Gastrocnemius medialis (tissue), 4 donors: ENCODE measurements around the gene RARB. TPM values are rescaled to one million over a fixed set of nuclear protein-coding genes. Genes with fewer than 3 reads are reported as not detected.

Experiments used
- ATAC-seq, 2 donors: fragments of 150-250 bp; one replicate each; pipeline ENCODE4 v1.9.1; 2016
- DNase-seq, 2 donors: peaks; one replicate each; pipeline ENCODE4 v3.0.0-alpha.2; 2019
- H3K27ac ChIP-seq, 4 donors: fragments of 200-600 bp; sonication (generic); 1 replicate in 1 of 4; 2 replicates in 3 of 4; pipeline ENCODE4 v1.5.1; 2016 to 2018; ENCODE audit warnings: mild to moderate bottlenecking in 2 of 4, moderate library complexity in 1 of 4
- H3K27me3 ChIP-seq, 3 donors: fragments of 200-600 bp; sonication (generic) in 2 of 3; 1 replicate in 1 of 3; 2 replicates in 2 of 3; pipeline versions ENCODE4 v1.5.1 to v1.6.0; 2016 to 2019; ENCODE audit warnings: mild to moderate bottlenecking in 1 of 3, moderate library complexity in 1 of 3
- H3K36me3 ChIP-seq, 2 donors: fragments of 200-600 bp; sonication (generic) in 1 of 2; one replicate each; pipeline ENCODE4 v1.5.1; 2017 to 2018
- H3K4me1 ChIP-seq, 2 donors: fragments of 200-600 bp; sonication (generic) in 1 of 2; one replicate each; pipeline ENCODE4 v1.5.1; 2016 to 2017; ENCODE audit warnings: mild to moderate bottlenecking in 2 of 2
- H3K4me3 ChIP-seq, 4 donors: fragments of 200-600 bp; sonication (generic) in 3 of 4; 1 replicate in 1 of 4; 2 replicates in 3 of 4; pipeline ENCODE4 v1.5.1; 2016 to 2019; ENCODE audit warnings: mild to moderate bottlenecking in 2 of 4
- H3K9me3 ChIP-seq, 3 donors: fragments of 200-600 bp; sonication (generic) in 2 of 3; 1 replicate in 1 of 3; 2 replicates in 2 of 3; pipeline ENCODE4 v1.5.1; 2016 to 2019
- CTCF ChIP-seq, 5 experiments: fragments of 450-650 bp in 3 of 5; fragments of 200-600 bp in 2 of 5; sonication (generic) in 2 of 5; IDR thresholded peaks in 4 of 5; conservative IDR thresholded peaks in 1 of 5; 1 replicate in 4 of 5; 2 replicates in 1 of 5; pipeline ENCODE4 v1.5.1; 2016 to 2019; ENCODE audit warnings: antibody characterized with exemption in 5 of 5, mild to moderate bottlenecking in 3 of 5, moderate library complexity in 3 of 5
- POLR2A ChIP-seq, 2 donors: fragments of 450-650 bp; IDR thresholded peaks; one replicate each; pipeline ENCODE4 v1.6.1; 2017; ENCODE audit warnings: antibody characterized with exemption in 2 of 2, mild to moderate bottlenecking in 2 of 2, moderate library complexity in 2 of 2
- in situ Hi-C, 4 donors: fragments of 200-750 bp; cut with MboI; loops; one replicate each; pipeline versions ENCODE4 v1.15.0 to v1.8.0; 2017; ENCODE audit warnings: low sequenced_read_pairs in 4 of 4
- intact Hi-C: fragments of 100-400 bp; cut with DNase I; formaldehyde crosslinking; loops from one replicate; pipeline ENCODE4 v1.15.1; 2023; ENCODE audit warnings: low total_unique reads
- total RNA-seq, 4 donors: library from RNA; depleted of rRNA; stranded (reverse); fragments of >200 nt; gene quantifications; one replicate each; pipeline versions ENCODE4 v1.1.0 to v1.2.3, GENCODE V29; 2016

The RARB gene
- total RNA-seq, 4 donors from 2014 or later, result 1.2 to 3.0 (median 1.9) TPM

GRCh38 chr3:25555695-25556437 is 127.8 kb downstream of the RARB start:
- Histone ChIP-seq H3K4me1 (peaks cover 6 to 18% of the 10 kb centered on the region in 2 donors), H3K4me3 (no peak overlapping the region), H3K36me3 (no peaks in the 10 kb centered on the region), H3K9me3 (no peaks in the 10 kb centered on the region), H3K27me3 (no peaks in the 10 kb centered on the region), H3K27ac (peak overlapping the region in 2 of 4 donors; percentile 21 to 48)
- ATAC-seq, result peak in 1 of 2 donors; percentile 31
- intact Hi-C loops, result no loop called here
- DNase-seq, result no peak
- in situ Hi-C loops, result no loop called here
- no peak for TF ChIP-seq CTCF (IDR thresholded peaks at IDR 0.05 in 4 of 5, conservative IDR thresholded peaks at IDR 0.05 in 1 of 5)
- TF ChIP-seq POLR2A (IDR thresholded peaks at IDR 0.05), result no peak

- Histone ChIP-seq H3K9me3 (no peaks in the 10 kb centered on the region), H3K27ac (peak overlapping the region in 1 of 4 donors; percentile 5), H3K4me1 (peaks cover 6 to 18% of the 10 kb centered on the region in 2 donors), H3K4me3 (no peak overlapping the region), H3K27me3 (no peaks in the 10 kb centered on the region), H3K36me3 (no peaks in the 10 kb centered on the region)
- ATAC-seq, result no peak
- intact Hi-C loops, result no loop called here
- no peak for TF ChIP-seq POLR2A (IDR thresholded peaks at IDR 0.05)
- DNase-seq, result no peak
- in situ Hi-C loops, result no loop called here
These were observed 128.4 kb downstream of the RARB start for GRCh38 chr3:25556447-25556846.

- no peaks in the 10 kb centered on the region for H3K9me3 ChIP-seq
- H3K36me3 ChIP-seq, result no peaks in the 10 kb centered on the region
- in situ Hi-C loops, result no loop called here
- intact Hi-C loops, result no loop called here
- DNase-seq (no peak), ATAC-seq (peak in 1 of 2 donors; percentile 41)
- H3K27me3 ChIP-seq, result no peaks in the 10 kb centered on the region
- TF ChIP-seq CTCF (IDR thresholded peaks at IDR 0.05 in 4 of 5, conservative IDR thresholded peaks at IDR 0.05 in 1 of 5) (no peak), POLR2A (IDR thresholded peaks at IDR 0.05) (no peak)
- H3K4me3 ChIP-seq, result no peak overlapping the region
- no peak overlapping the region for H3K27ac ChIP-seq
- H3K4me1 ChIP-seq, result peaks cover 6 to 25% of the 10 kb centered on the region in 2 donors
These were observed 129.6 kb downstream of the RARB start for GRCh38 chr3:25557694-25558093.

- Histone ChIP-seq H3K9me3 (no peaks in the 10 kb centered on the region), H3K27ac (no peak overlapping the region), H3K27me3 (no peaks in the 10 kb centered on the region), H3K4me1 (peaks cover 6 to 25% of the 10 kb centered on the region in 2 donors), H3K36me3 (no peaks in the 10 kb centered on the region), H3K4me3 (no peak overlapping the region)
- DNase-seq (no peak), ATAC-seq (no peak)
- TF ChIP-seq POLR2A (IDR thresholded peaks at IDR 0.05) (no peak), CTCF (IDR thresholded peaks at IDR 0.05 in 4 of 5, conservative IDR thresholded peaks at IDR 0.05 in 1 of 5) (no peak)
- in situ Hi-C loops, result no loop called here
- intact Hi-C loops, result no loop called here
These were observed 130.1 kb downstream of the RARB start for GRCh38 chr3:25558121-25558520.

GRCh38 chr3:25558796-25559195 is 130.7 kb downstream of the RARB start:
- H3K9me3 ChIP-seq, result no peaks in the 10 kb centered on the region
- peaks cover 6 to 25% of the 10 kb centered on the region in 2 donors for H3K4me1 ChIP-seq
- H3K27me3 ChIP-seq, result no peaks in the 10 kb centered on the region
- H3K36me3 ChIP-seq, result no peaks in the 10 kb centered on the region
- intact Hi-C loops, result no loop called here
- no peak for TF ChIP-seq POLR2A (IDR thresholded peaks at IDR 0.05)
- no peak for TF ChIP-seq CTCF (IDR thresholded peaks at IDR 0.05 in 4 of 5, conservative IDR thresholded peaks at IDR 0.05 in 1 of 5)
- ATAC-seq (no peak), DNase-seq (no peak)
- no peak overlapping the region for H3K27ac ChIP-seq
- in situ Hi-C loops, result no loop called here
- no peak overlapping the region for H3K4me3 ChIP-seq
